IMR-90 (cell line): ENCODE results near the gene DCTD. TPM values are rescaled to one million over a fixed set of nuclear protein-coding genes. Genes with fewer than 3 reads are reported as not detected.

Experiments
- ATAC-seq: fragments of 200-7000 bp; cut with Tn5 transposase; 2 replicates; pipeline ENCODE4 v1.9.1; 2020; ENCODE audit warnings: low read depth, mild to moderate bottlenecking, moderate library complexity
- BruUV-seq: library from RNA; stranded (reverse); fragments of 400-500 nt; replicated peaks from 2 replicates; lab custom pipeline; 2021; lab: Mats Ljungman, UMichigan
- CTCF ChIA-PET: fragments of 300-600 bp; formaldehyde crosslinking; extraction: SDS; loops from one replicate; lab custom pipeline; 2021; ENCODE audit warnings: antibody characterized with exemption; lab: Yijun Ruan, JAX
- POLR2A ChIA-PET: fragments of 300-600 bp; sonication (Branson Sonifier 250); formaldehyde crosslinking; loops from one replicate; lab custom pipeline; 2022; ENCODE audit warnings: antibody characterized with exemption; ENCODE audit not compliant: unreplicated experiment; lab: Charles Lee
- DNase-seq: peaks from one replicate; pipeline ENCODE4 v3.0.0; 2013
- H2AFZ ChIP-seq: replicated peaks from 2 replicates; pipeline ENCODE3; 2013; ENCODE audit warnings: low read length, mild to moderate bottlenecking; ENCODE audit not compliant: poor library complexity
- H2AK5ac ChIP-seq: 2 replicates; pipeline ENCODE4 v1.6.1; 2013; ENCODE audit warnings: low read depth, low read length, inconsistent platforms
- H2AK9ac ChIP-seq: replicated peaks from 2 replicates; pipeline ENCODE3; 2013; ENCODE audit warnings: mild to moderate bottlenecking, low read depth, low read length, moderate library complexity; ENCODE audit not compliant: poor library complexity
- H2BK120ac ChIP-seq: 2 replicates; pipeline ENCODE4 v1.6.1; 2013; ENCODE audit warnings: low read depth, low read length, inconsistent platforms
- H2BK15ac ChIP-seq: 3 replicates; pipeline ENCODE4 v1.6.1; 2013; ENCODE audit warnings: low read depth, low read length, inconsistent platforms
- H2BK20ac ChIP-seq: 2 replicates; pipeline ENCODE4 v1.6.1; 2013; ENCODE audit warnings: low read depth, mild to moderate bottlenecking, inconsistent platforms, low read length, moderate library complexity
- H2BK5ac ChIP-seq: 2 replicates; pipeline ENCODE4 v1.6.1; 2013; ENCODE audit warnings: mild to moderate bottlenecking, low read depth, low read length, inconsistent platforms; ENCODE audit not compliant: poor library complexity, severe bottlenecking
- H3K14ac ChIP-seq: replicated peaks from 2 replicates; pipeline ENCODE4 v1.6.1; 2013; ENCODE audit warnings: low read depth, low read length, inconsistent platforms
- H3K18ac ChIP-seq: 2 replicates; pipeline ENCODE4 v1.6.1; 2013; ENCODE audit warnings: low read depth, low read length, control low read depth
- H3K23ac ChIP-seq: 2 replicates; pipeline ENCODE4 v1.6.1; 2013; ENCODE audit warnings: low read depth, low read length, inconsistent platforms
- H3K27ac ChIP-seq: 2 replicates; pipeline ENCODE4 v1.5.1; 2013; ENCODE audit warnings: mild to moderate bottlenecking, control low read depth, low read length; ENCODE audit not compliant: insufficient read depth
- H3K27me3 ChIP-seq: 2 replicates; pipeline ENCODE4 v1.6.1; 2013; ENCODE audit warnings: low read length; ENCODE audit not compliant: control insufficient read depth, insufficient read depth
- H3K36me3 ChIP-seq: 2 replicates; pipeline ENCODE4 v1.6.1; 2013; ENCODE audit warnings: low read length, mixed read lengths; ENCODE audit not compliant: control insufficient read depth, insufficient read depth
- H3K4ac ChIP-seq: 2 replicates; pipeline ENCODE4 v1.6.1; 2013; ENCODE audit warnings: low read depth, low read length, inconsistent platforms
- H3K4me1 ChIP-seq: 2 replicates; pipeline ENCODE4 v1.6.1; 2013; ENCODE audit warnings: low read length, mixed read lengths; ENCODE audit not compliant: control insufficient read depth, insufficient read depth
- H3K4me2 ChIP-seq: 2 replicates; pipeline ENCODE4 v1.6.1; 2013; ENCODE audit warnings: low read depth, mild to moderate bottlenecking, control low read depth, low read length, moderate library complexity
- H3K4me3 ChIP-seq: 2 replicates; pipeline ENCODE4 v1.5.1; 2013; ENCODE audit warnings: low read depth, mild to moderate bottlenecking, control low read depth, low read length, moderate library complexity; ENCODE audit not compliant: insufficient read depth
- H3K56ac ChIP-seq: 2 replicates; pipeline ENCODE4 v1.6.1; 2013; ENCODE audit warnings: low read length, inconsistent platforms; ENCODE audit not compliant: insufficient read depth; ENCODE audit errors: extremely low read depth
- H3K79me1 ChIP-seq, 2 experiments: 2 replicates each; pipeline ENCODE4 v1.6.1; 2013; ENCODE audit warnings: low read length in 2 of 2, inconsistent platforms in 1 of 2, low read depth in 1 of 2
- H3K9ac ChIP-seq: 2 replicates; pipeline ENCODE4 v1.6.1; 2013; ENCODE audit warnings: low read depth, low read length, control low read depth
- H3K9me1 ChIP-seq: 2 replicates; pipeline ENCODE4 v1.6.1; 2013; ENCODE audit warnings: low read length, inconsistent platforms; ENCODE audit not compliant: insufficient read depth
- H3K9me3 ChIP-seq: 2 replicates; pipeline ENCODE4 v1.6.1; 2013; ENCODE audit warnings: low read length; ENCODE audit not compliant: control insufficient read depth, insufficient read depth
- H4K20me1 ChIP-seq: 2 replicates; pipeline ENCODE4 v1.6.1; 2013; ENCODE audit warnings: low read length, inconsistent platforms; ENCODE audit not compliant: insufficient read depth
- H4K5ac ChIP-seq: 2 replicates; pipeline ENCODE4 v1.6.1; 2013; ENCODE audit warnings: mild to moderate bottlenecking, low read depth, low read length, control low read depth
- H4K8ac ChIP-seq, 2 experiments: 2 replicates each; pipeline ENCODE4 v1.6.1; 2013; ENCODE audit warnings: low read depth in 2 of 2, low read length in 2 of 2, control low read depth in 1 of 2, inconsistent platforms in 1 of 2
- H4K91ac ChIP-seq: 2 replicates; pipeline ENCODE4 v1.6.1; 2013; ENCODE audit warnings: low read depth, low read length, inconsistent platforms; ENCODE audit not compliant: insufficient read depth
- BHLHE40 ChIP-seq: fragments of 150-350 bp; IDR thresholded peaks from 2 replicates; pipeline ENCODE4 v1.6.1; 2016; ENCODE audit warnings: mild to moderate bottlenecking, low read depth, low read length
- CEBPB ChIP-seq: IDR thresholded peaks from 2 replicates; pipeline ENCODE4 v1.6.1; 2012; ENCODE audit warnings: low read depth, low read length, improper control_type of control experiment
- CHD1 ChIP-seq: IDR thresholded peaks from 2 replicates; pipeline ENCODE4 v1.6.1; 2012; ENCODE audit warnings: low read depth, low read length, improper control_type of control experiment
- CTCF ChIP-seq: conservative IDR thresholded peaks from 2 replicates; pipeline ENCODE4 v1.5.1; 2012; ENCODE audit warnings: mild to moderate bottlenecking, low read depth, low read length, improper control_type of control experiment
- ELK1 ChIP-seq: fragments of 150-350 bp; IDR thresholded peaks from 2 replicates; pipeline ENCODE4 v1.6.1; 2016; ENCODE audit warnings: low read depth, mild to moderate bottlenecking, low read length, moderate library complexity, borderline replicate concordance
- FOS ChIP-seq: fragments of 150-350 bp; IDR thresholded peaks from 2 replicates; pipeline ENCODE4 v1.6.1; 2016; ENCODE audit warnings: low read depth, low read length
- MAFK ChIP-seq: IDR thresholded peaks from 2 replicates; pipeline ENCODE4 v1.6.1; 2012; ENCODE audit warnings: low read depth, low read length, improper control_type of control experiment
- MAZ ChIP-seq: IDR thresholded peaks from 2 replicates; pipeline ENCODE4 v1.6.1; 2012; ENCODE audit warnings: low read depth, mild to moderate bottlenecking, low read length, improper control_type of control experiment, moderate library complexity, borderline replicate concordance
- MXI1 ChIP-seq: IDR thresholded peaks from 2 replicates; pipeline ENCODE4 v1.6.1; 2012; ENCODE audit warnings: low read depth, mild to moderate bottlenecking, low read length, moderate library complexity, borderline replicate concordance
- NFE2L2 ChIP-seq: fragments of 150-350 bp; IDR thresholded peaks from 2 replicates; pipeline ENCODE4 v1.6.1; 2016; ENCODE audit warnings: low read depth, mild to moderate bottlenecking, low read length
- POLR2A ChIP-seq: IDR thresholded peaks from 2 replicates; pipeline ENCODE4 v1.6.1; 2012; ENCODE audit warnings: mild to moderate bottlenecking, low read depth, low read length
- RAD21 ChIP-seq: IDR thresholded peaks from 2 replicates; pipeline ENCODE4 v1.6.1; 2012; ENCODE audit warnings: low read length, improper control_type of control experiment
- RCOR1 ChIP-seq: IDR thresholded peaks from 2 replicates; pipeline ENCODE4 v1.6.1; 2012; ENCODE audit warnings: mild to moderate bottlenecking, low read length, improper control_type of control experiment; ENCODE audit not compliant: insufficient replicate concordance
- RFX5 ChIP-seq: IDR thresholded peaks from 2 replicates; pipeline ENCODE4 v1.8.0; 2012; ENCODE audit warnings: low read depth, mild to moderate bottlenecking, low read length, moderate library complexity
- SMC3 ChIP-seq: fragments of 150-350 bp; IDR thresholded peaks from 2 replicates; pipeline ENCODE4 v1.6.1; 2016; ENCODE audit warnings: low read depth, mild to moderate bottlenecking, antibody characterized with exemption, low read length, moderate library complexity
- USF2 ChIP-seq: fragments of 150-350 bp; IDR thresholded peaks from 2 replicates; pipeline ENCODE4 v1.6.1; 2017; ENCODE audit warnings: mild to moderate bottlenecking, antibody characterized with exemption, low read length, low read depth
- WGBS, 2 experiments: methylation state at CpG; one replicate each; pipeline versions ENCODE4 v1.1.5 to v1.1.7; 2013; ENCODE audit warnings: missing lambda C conversion rate in 2 of 2; ENCODE audit not compliant: insufficient read length in 1 of 2; ENCODE audit errors: extremely low coverage in 2 of 2; 5-methylcytosine and 5-hydroxymethylcytosine counted together
- dilution Hi-C: fragments of 300-500 bp; cut with HindIII; formaldehyde crosslinking; loops from one replicate; pipeline ENCODE4 v1.14.3; 2018; ENCODE audit warnings: low sequenced_read_pairs; ENCODE audit not compliant: unreplicated experiment
- in situ Hi-C: fragments of 300-500 bp; cut with MboI; formaldehyde crosslinking; loops from 3 replicates; pipeline ENCODE4 v1.14.3; 2019; ENCODE audit warnings: low sequenced_read_pairs, inconsistent platforms, mixed read lengths
- intact Hi-C: fragments of 100-400 bp; cut with micrococcal nuclease; formaldehyde crosslinking; loops from 2 replicates; pipeline ENCODE4 v1.10.0; 2022
- polyA plus RNA-seq, 3 experiments: library from polyadenylated mRNA; depleted of rRNA; stranded (reverse); fragments of >200 nt; gene quantifications; 2 replicates each; pipeline ENCODE4 v1.2.3, GENCODE V29; 2012; ENCODE audit warnings: low replicate concordance in 1 of 3
- total RNA-seq: library from RNA; depleted of rRNA; stranded (reverse); fragments of >200 nt; gene quantifications from 2 replicates; pipeline ENCODE4 v1.2.3, GENCODE V29; 2012

The DCTD gene
- total and polyA plus RNA-seq, 2 of the 4 experiments (the other 2 are of a cell fraction), result 90.3 to 127 TPM

- no peak overlapping the region for H2AK5ac ChIP-seq
- no peaks in the 10 kb centered on the region for H3K79me1 ChIP-seq
- no peak overlapping the region for H2AK9ac ChIP-seq
- H3K4me3 ChIP-seq, result no peak overlapping the region
- no peaks in the 10 kb centered on the region for H3K9me3 ChIP-seq
- H4K91ac ChIP-seq, result no peak overlapping the region
- H3K27ac ChIP-seq, result no peak overlapping the region
- H2AFZ ChIP-seq, result no peak overlapping the region
- 96% methylated on average over 8 of the region's 13 CpGs; no CpG with 5 or more reads in 1 of the 2 experiments for WGBS, 2 experiments
- no peak overlapping the region for H4K8ac ChIP-seq
- H3K4me2 ChIP-seq, result no peak overlapping the region
- no peak overlapping the region for H3K23ac ChIP-seq
- intact Hi-C loops, result no loop called here
- ChIA-PET CTCF (no interaction called here), POLR2A (no interaction called here)
- no peak overlapping the region for H2BK5ac ChIP-seq
- H2BK120ac ChIP-seq, result no peak overlapping the region
- H3K14ac ChIP-seq, result no peak overlapping the region
- no peak overlapping the region for H2BK20ac ChIP-seq
- H3K56ac ChIP-seq, result no peak overlapping the region
- H4K20me1 ChIP-seq, result no peaks in the 10 kb centered on the region
- ATAC-seq, result no peak
- no peak overlapping the region for H2BK15ac ChIP-seq
- dilution Hi-C loops, result no loop called here
- no peak for DNase-seq
- no peaks in the 10 kb centered on the region for H3K36me3 ChIP-seq
- no peak overlapping the region for H4K5ac ChIP-seq
- no peak overlapping the region for H3K18ac ChIP-seq
- no peaks in the 10 kb centered on the region for H3K27me3 ChIP-seq
- no peaks in the 10 kb centered on the region for H3K4me1 ChIP-seq
- no peak for TF ChIP-seq RCOR1
- TF ChIP-seq FOS, result no peak
- no peak for TF ChIP-seq RFX5
- TF ChIP-seq POLR2A, result no peak
- no peak for TF ChIP-seq RAD21
- no peak for TF ChIP-seq CEBPB
- TF ChIP-seq CHD1, result no peak
- TF ChIP-seq ELK1, result no peak
- no peak for TF ChIP-seq SMC3
- TF ChIP-seq MXI1, result no peak
- TF ChIP-seq CTCF, result no peak
- no peak for TF ChIP-seq MAFK
- no peak for TF ChIP-seq BHLHE40
- TF ChIP-seq MAZ, result no peak
- TF ChIP-seq USF2, result no peak
- TF ChIP-seq NFE2L2, result no peak
- H3K9me1 ChIP-seq, result no peaks in the 10 kb centered on the region
- H3K4ac ChIP-seq, result no peak overlapping the region
- no peak overlapping the region for H3K9ac ChIP-seq
- BruUV-seq, result no TSS peak
- in situ Hi-C loops, result no loop called here
Observed at GRCh38 chr4:182873726-182874125, 43.5 kb downstream of the DCTD start.
